HepG2 (cell line): ENCODE data around the gene UGT2A3. TPM values are rescaled to one million over a fixed set of nuclear protein-coding genes. Genes with fewer than 3 reads are reported as not detected.
A peak's percentile ranks its signal among the peaks of the same experiment; 100 is the strongest.

Source experiments
- ATAC-seq: fragments of 200-7000 bp; cut with Tn5 transposase; 3 replicates; pipeline ENCODE4 v1.9.1; 2020; ENCODE audit warnings: mild to moderate bottlenecking, moderate library complexity
- BruUV-seq: library from RNA; stranded (reverse); fragments of 400-500 nt; replicated peaks from 2 replicates; lab custom pipeline; 2021; lab: Mats Ljungman, UMichigan
- CTCF ChIA-PET: fragments of 300-600 bp; formaldehyde crosslinking; extraction: SDS; loops from one replicate; lab custom pipeline; 2021; ENCODE audit warnings: low total read pairs, inconsistent platforms, low intra/inter-chr PET ratio; lab: Yijun Ruan, JAX
- POLR2A ChIA-PET: fragments of 350-600 bp; sonication (Branson Sonifier 250); formaldehyde crosslinking; loops from one replicate; lab custom pipeline; 2020; ENCODE audit warnings: antibody characterized with exemption, inconsistent platforms; lab: Yijun Ruan, JAX
- DNase-seq: peaks from one replicate; pipeline ENCODE4 v3.0.0-alpha.2; 2015; ENCODE audit warnings: low spot score
- FAIRE-seq: peaks from 3 replicates; lab custom pipeline; 2011; peaks lifted over from hg19 to GRCh38; lab: Jason Lieb, UNC
- H2AFZ ChIP-seq: one replicate; pipeline ENCODE4 v1.6.1; 2011; ENCODE audit warnings: low read length, inconsistent platforms
- H3K27ac ChIP-seq: fragments of 300-600 bp; 3 replicates; pipeline ENCODE4 v1.8.0; 2011; ENCODE audit warnings: mixed run types, mild to moderate bottlenecking, mixed read lengths, low read length, inconsistent platforms; ENCODE audit not compliant: insufficient read depth; ENCODE audit errors: extremely low read length
- H3K27me3 ChIP-seq, 2 experiments: fragments of 200-600 bp in 1 of 2; 2 replicates in 1 of 2; 3 replicates in 1 of 2; pipeline versions ENCODE4 v1.6.0 to v1.8.0; 2011; ENCODE audit warnings: low read length in 2 of 2, mild to moderate bottlenecking in 2 of 2, moderate library complexity in 2 of 2, inconsistent platforms in 1 of 2; ENCODE audit not compliant: insufficient read depth in 2 of 2, control insufficient read depth in 1 of 2
- H3K36me3 ChIP-seq, 2 experiments: fragments of 200-600 bp in 1 of 2; replicated peaks in 1 of 2; 2 replicates in 1 of 2; 3 replicates in 1 of 2; pipeline versions ENCODE4 v1.5.1 to v1.8.0; 2011; ENCODE audit warnings: low read length in 2 of 2, inconsistent platforms in 1 of 2; ENCODE audit not compliant: insufficient read depth in 2 of 2, control insufficient read depth in 1 of 2
- H3K4me1 ChIP-seq: 2 replicates; pipeline ENCODE4 v1.5.1; 2012; ENCODE audit warnings: low read length, inconsistent platforms; ENCODE audit not compliant: insufficient read depth
- H3K4me2 ChIP-seq: 2 replicates; pipeline ENCODE4 v1.6.0; 2011; ENCODE audit warnings: low read depth, low read length, inconsistent platforms
- H3K4me3 ChIP-seq, 3 experiments: fragments of 200-600 bp in 1 of 3; sonication (generic), shearing (Covaris generic) in 1 of 3; replicated peaks in 1 of 3; 2 replicates each; pipeline ENCODE4 v1.5.1; 2011 to 2016; ENCODE audit warnings: low read length in 3 of 3, inconsistent platforms in 2 of 3, low read depth in 2 of 3, mild to moderate bottlenecking in 2 of 3, control low read depth in 1 of 3, mixed read lengths in 1 of 3; ENCODE audit not compliant: insufficient read depth in 1 of 3
- H3K79me2 ChIP-seq: one replicate; pipeline ENCODE4 v1.6.1; 2011; ENCODE audit warnings: low read length, inconsistent platforms; ENCODE audit not compliant: insufficient read depth
- H3K9ac ChIP-seq: 2 replicates; pipeline ENCODE4 v1.6.0; 2011; ENCODE audit warnings: mild to moderate bottlenecking, low read depth, low read length, inconsistent platforms; ENCODE audit not compliant: insufficient read depth
- H3K9me3 ChIP-seq: 2 replicates; pipeline ENCODE4 v1.5.1; 2012; ENCODE audit warnings: mild to moderate bottlenecking, low read length
- H4K20me1 ChIP-seq: 2 replicates; pipeline ENCODE4 v1.6.0; 2011; ENCODE audit warnings: inconsistent platforms, mild to moderate bottlenecking, low read length, moderate library complexity; ENCODE audit not compliant: insufficient read depth
- ARNTL ChIP-seq: sonication (generic); formaldehyde crosslinking; IDR thresholded peaks from 2 replicates; pipeline ENCODE4 v1.4.0; 2020; ENCODE audit warnings: mild to moderate bottlenecking, missing genetic modification reagents
- GATAD2A ChIP-seq: IDR thresholded peaks from 2 replicates; pipeline ENCODE4 v1.6.1; 2016
- IKZF4 ChIP-seq: sonication (generic); formaldehyde crosslinking; IDR thresholded peaks from 2 replicates; pipeline ENCODE4 v1.5.1; 2020; ENCODE audit warnings: borderline replicate concordance, mild to moderate bottlenecking, low read depth, missing genetic modification reagents; ENCODE audit errors: not compliant biosample characterization
- MTA1 ChIP-seq: sonication (generic); formaldehyde crosslinking; IDR thresholded peaks from 2 replicates; pipeline ENCODE4 v1.4.0; 2020; ENCODE audit warnings: missing genetic modification reagents, mild to moderate bottlenecking, borderline replicate concordance
- NR1H2 ChIP-seq: sonication (generic); formaldehyde crosslinking; IDR thresholded peaks from 2 replicates; pipeline ENCODE4 v1.8.1; 2022; ENCODE audit warnings: low read depth, missing genetic modification reagents, borderline replicate concordance
- PITX1 ChIP-seq: sonication (generic); formaldehyde crosslinking; IDR thresholded peaks from 2 replicates; pipeline ENCODE4 v1.5.1; 2020; ENCODE audit warnings: mild to moderate bottlenecking, missing genetic modification reagents
- REPIN1 ChIP-seq: sonication (generic); formaldehyde crosslinking; IDR thresholded peaks from 2 replicates; pipeline ENCODE4 v1.8.0; 2022; ENCODE audit warnings: missing genetic modification reagents, low read depth, mild to moderate bottlenecking, borderline replicate concordance
- ZNF446 ChIP-seq: sonication (generic); formaldehyde crosslinking; IDR thresholded peaks from 2 replicates; pipeline ENCODE4 v1.5.0; 2020; ENCODE audit warnings: mild to moderate bottlenecking, missing genetic modification reagents
- ZNF670 ChIP-seq: sonication (generic); formaldehyde crosslinking; IDR thresholded peaks from 2 replicates; pipeline ENCODE4 v1.8.0; 2022; ENCODE audit warnings: mild to moderate bottlenecking, missing genetic modification reagents, borderline replicate concordance
- WGBS: methylation state at CpG from one replicate; pipeline ENCODE4 v1.1.6; 2017; ENCODE audit warnings: low lambda C conversion rate; 5-methylcytosine and 5-hydroxymethylcytosine counted together
- in situ Hi-C: cut with HindIII; loops from 2 replicates; pipeline ENCODE4 v1.10.0; 2017; ENCODE audit warnings: low pct_unique_long_range_greater_than_20kb; ENCODE audit not compliant: extremely low pct_ligation_motif_present
- intact Hi-C: fragments of 100-400 bp; cut with micrococcal nuclease; formaldehyde crosslinking; loops from one replicate; pipeline ENCODE4 v1.10.0; 2022; ENCODE audit not compliant: unreplicated experiment
- polyA plus RNA-seq, 8 experiments: library from polyadenylated mRNA; depleted of rRNA in 3 of 8; stranded (reverse) in 7 of 8; unstranded in 1 of 8; fragments of >200 nt; fragmentation: Illumina TruSeq in 4 of 8; extraction: Trizol in 4 of 8; gene quantifications; 2 replicates each; pipeline versions ENCODE4 v1.2.1 to v1.2.3, GENCODE V29; 2011 to 2016; ENCODE audit warnings: low read depth in 4 of 8, missing spikeins in 1 of 8, mixed read lengths in 1 of 8; ENCODE audit not compliant: insufficient read depth in 1 of 8
- total RNA-seq, 5 experiments: library from RNA; depleted of rRNA; stranded (reverse); fragments of >200 nt; fragmentation: Illumina TruSeq; extraction: Trizol; gene quantifications; 2 replicates each; pipeline ENCODE4 v1.2.3, GENCODE V29; 2016; ENCODE audit warnings: low read depth in 1 of 5
- TF ChIP-seq, protein P1 (sequence below): sonication (generic); formaldehyde crosslinking; IDR thresholded peaks from 2 replicates; pipeline ENCODE4 v1.4.0; 2020; ENCODE audit warnings: missing genetic modification reagents
- TF ChIP-seq, protein P2 (sequence below), 2 experiments: sonication (generic) in 1 of 2; formaldehyde crosslinking in 1 of 2; IDR thresholded peaks; 2 replicates each; pipeline versions ENCODE4 v1.4.0 to v1.6.1; 2016 to 2020; ENCODE audit warnings: borderline replicate concordance in 1 of 2, low read depth in 1 of 2, mild to moderate bottlenecking in 1 of 2, missing genetic modification reagents in 1 of 2

UGT2A3 gene
- total and polyA plus RNA-seq, 2 of the 13 experiments (the other 11 are each of a cell fraction or from before 2014, with no cell fraction given), result 61.3 to 97.2 TPM

DNA sequence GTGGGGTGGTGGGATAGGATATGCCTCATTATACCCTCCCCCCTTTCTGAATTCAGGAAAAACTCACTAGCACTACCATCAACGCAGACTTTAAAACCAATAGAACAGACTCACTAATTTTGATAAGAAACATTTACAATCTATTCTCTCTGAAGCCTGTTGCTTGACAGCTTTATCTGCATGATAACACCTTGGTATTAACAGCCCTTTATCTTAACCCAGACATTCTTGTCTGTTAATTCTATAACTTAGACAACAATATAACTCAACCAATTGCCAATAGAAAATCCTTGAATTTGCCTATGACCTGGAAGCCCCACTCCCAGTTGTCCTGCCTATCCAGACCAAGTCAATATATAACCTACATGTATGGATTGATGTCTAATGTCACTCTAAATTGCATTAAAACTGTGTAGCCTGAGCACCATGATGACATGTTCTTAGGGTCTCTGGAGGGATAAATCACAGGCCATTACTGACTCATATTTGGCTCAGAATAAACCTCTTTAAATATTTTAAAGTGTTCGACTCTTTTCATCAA is 1.5 kb upstream of the UGT2A3 start (continued):
- TF ChIP-seq NR1H2 (CRISPR knock-in tag), result no peak
- TF ChIP-seq, protein P1, sequence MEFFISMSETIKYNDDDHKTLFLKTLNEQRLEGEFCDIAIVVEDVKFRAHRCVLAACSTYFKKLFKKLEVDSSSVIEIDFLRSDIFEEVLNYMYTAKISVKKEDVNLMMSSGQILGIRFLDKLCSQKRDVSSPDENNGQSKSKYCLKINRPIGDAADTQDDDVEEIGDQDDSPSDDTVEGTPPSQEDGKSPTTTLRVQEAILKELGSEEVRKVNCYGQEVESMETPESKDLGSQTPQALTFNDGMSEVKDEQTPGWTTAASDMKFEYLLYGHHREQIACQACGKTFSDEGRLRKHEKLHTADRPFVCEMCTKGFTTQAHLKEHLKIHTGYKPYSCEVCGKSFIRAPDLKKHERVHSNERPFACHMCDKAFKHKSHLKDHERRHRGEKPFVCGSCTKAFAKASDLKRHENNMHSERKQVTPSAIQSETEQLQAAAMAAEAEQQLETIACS (CRISPR knock-in tag), result no peak

DNA sequence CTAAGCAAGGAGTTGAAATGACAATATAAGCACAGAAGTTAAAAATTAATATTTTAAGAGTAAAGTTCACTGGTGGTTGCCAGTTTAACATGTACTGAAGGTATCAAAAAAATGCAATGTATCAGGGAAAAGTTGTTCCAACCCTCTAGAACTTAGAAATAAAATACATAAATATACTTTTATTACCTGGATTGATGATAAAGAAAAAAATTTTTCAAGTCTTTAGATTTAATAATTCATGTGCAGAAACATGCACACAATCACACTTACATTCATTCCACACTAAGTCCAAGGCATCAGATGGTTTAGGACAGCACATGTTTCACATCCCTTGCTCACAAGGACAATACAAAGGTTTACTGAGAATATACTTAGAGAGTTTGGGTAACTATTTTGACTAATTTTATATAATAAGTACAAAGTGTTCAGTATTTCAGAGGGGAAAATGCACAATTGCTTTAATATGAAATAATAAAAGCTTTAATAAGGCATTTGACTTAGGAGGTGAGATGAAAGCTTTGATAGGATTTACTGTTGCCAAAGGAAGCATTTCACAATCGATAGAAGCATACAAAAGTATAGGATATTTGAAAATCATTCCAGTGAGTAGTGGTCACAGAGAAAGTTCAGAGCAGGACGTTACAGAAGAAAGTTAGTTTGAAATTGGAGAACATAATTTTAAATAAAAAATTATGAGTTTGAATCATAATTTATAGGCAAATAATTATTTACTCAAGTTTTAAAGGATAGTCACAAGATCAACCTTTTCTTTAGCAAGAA is 392 bp upstream of the UGT2A3 start:
- intact Hi-C loops (loop anchor here (1.0 to 10.0 kb wide), 9 partner anchors 68 to 453 kb away; partner anchors contain the start of genes UGT2B10 and UGT2B7), in situ Hi-C loops (no loop called here)
- Histone ChIP-seq H3K36me3 (no peaks in the 10 kb centered on the region), H2AFZ (no peak overlapping the region), H4K20me1 (no peaks in the 10 kb centered on the region), H3K4me3 (no peak overlapping the region; a peak in 1 of 6 replicates), H3K9me3 (no peaks in the 10 kb centered on the region), H3K27me3 (no peaks in the 10 kb centered on the region), H3K79me2 (peaks cover 39% of the 10 kb centered on the region), H3K27ac (peak overlapping the region; percentile 92), H3K9ac (peak overlapping the region; percentile 81; the same call in 1 of the 2 replicates), H3K4me1 (peaks cover 70% of the 10 kb centered on the region), H3K4me2 (peak overlapping the region; percentile 75)
- ATAC-seq (peak; percentile 53), FAIRE-seq (no peak), DNase-seq (peak; percentile 39)
- ChIA-PET CTCF (no interaction called here), POLR2A (interaction anchor here (1.0 to 5.1 kb wide), 23 partner anchors 9 to 295 kb away, joined by 3 to 62 read pairs (median 8); partner anchors contain the start of genes UGT2B10 and UGT2B7)
- WGBS, result 45% methylated on average over 2 of the region's 2 CpGs
- TSS peak; percentile 67 for BruUV-seq
- no peak for TF ChIP-seq ZNF446
- no peak for TF ChIP-seq IKZF4 (CRISPR knock-in tag)
- TF ChIP-seq REPIN1, result peak; percentile 11
- TF ChIP-seq, protein P2, sequence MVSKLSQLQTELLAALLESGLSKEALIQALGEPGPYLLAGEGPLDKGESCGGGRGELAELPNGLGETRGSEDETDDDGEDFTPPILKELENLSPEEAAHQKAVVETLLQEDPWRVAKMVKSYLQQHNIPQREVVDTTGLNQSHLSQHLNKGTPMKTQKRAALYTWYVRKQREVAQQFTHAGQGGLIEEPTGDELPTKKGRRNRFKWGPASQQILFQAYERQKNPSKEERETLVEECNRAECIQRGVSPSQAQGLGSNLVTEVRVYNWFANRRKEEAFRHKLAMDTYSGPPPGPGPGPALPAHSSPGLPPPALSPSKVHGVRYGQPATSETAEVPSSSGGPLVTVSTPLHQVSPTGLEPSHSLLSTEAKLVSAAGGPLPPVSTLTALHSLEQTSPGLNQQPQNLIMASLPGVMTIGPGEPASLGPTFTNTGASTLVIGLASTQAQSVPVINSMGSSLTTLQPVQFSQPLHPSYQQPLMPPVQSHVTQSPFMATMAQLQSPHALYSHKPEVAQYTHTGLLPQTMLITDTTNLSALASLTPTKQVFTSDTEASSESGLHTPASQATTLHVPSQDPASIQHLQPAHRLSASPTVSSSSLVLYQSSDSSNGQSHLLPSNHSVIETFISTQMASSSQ (IDR thresholded peaks at IDR 0.05; ENCODE audit: low read depth), result no peak
- TF ChIP-seq, protein P2 (CRISPR knock-in tag; IDR thresholded peaks at IDR 0.05; ENCODE audit: borderline replicate concordance), result peak; percentile 36; the same call in 1 of the 2 replicates
- no peak for TF ChIP-seq MTA1 (CRISPR knock-in tag)
- TF ChIP-seq ARNTL (CRISPR knock-in tag), result no peak
- no peak for TF ChIP-seq ZNF670
- TF ChIP-seq GATAD2A (CRISPR knock-in tag), result 0 out of 2 replicates have a peak, but pooled peaks have one; percentile 16
- TF ChIP-seq PITX1, result no peak
